HL-60 (cell line): Measurements from ENCODE around the gene ZFR.
"Not testable (repeated sequence)": the region's sequence is repeated elsewhere in the genome, so short reads cannot be mapped to it uniquely, and the experiment has no call there.

Experiments used
- DNase-seq, 2 experiments: peaks; one replicate each; pipeline ENCODE4 v3.0.0-alpha.2; 2010 to 2020; ENCODE audit warnings: low read depth in 1 of 2, low spot score in 1 of 2
- H3K27ac ChIP-seq: fragments of 250-450 bp; sonication (Bioruptor Pico); replicated peaks from 2 replicates; pipeline ENCODE4 v1.5.1; 2020; ENCODE audit warnings: mild to moderate bottlenecking, moderate library complexity
- H3K27me3 ChIP-seq: fragments of 250-450 bp; sonication (Bioruptor Pico); 2 replicates; pipeline ENCODE4 v1.5.1; 2021; ENCODE audit warnings: mild to moderate bottlenecking, moderate library complexity; ENCODE audit not compliant: insufficient read depth, poor library complexity, severe bottlenecking
- H3K4me3 ChIP-seq: replicated peaks from 2 replicates; pipeline ENCODE4 v1.5.1; 2011; ENCODE audit warnings: mild to moderate bottlenecking, control low read depth, low read length; ENCODE audit not compliant: insufficient read depth
- CTCF ChIP-seq: IDR thresholded peaks from one replicate; pipeline ENCODE4 v1.5.1; 2011; ENCODE audit warnings: low read length, control low read depth, inconsistent platforms; ENCODE audit not compliant: insufficient read depth
- GABPA ChIP-seq: IDR thresholded peaks from 2 replicates; pipeline ENCODE4 v1.6.1; 2012; ENCODE audit warnings: low read depth
- POLR2AphosphoS5 ChIP-seq: IDR thresholded peaks from 2 replicates; pipeline ENCODE4 v1.6.1; 2012; ENCODE audit warnings: low read depth
- REST ChIP-seq: IDR thresholded peaks from 2 replicates; pipeline ENCODE4 v1.6.1; 2012; ENCODE audit warnings: low read depth; ENCODE audit not compliant: insufficient replicate concordance
- SPI1 ChIP-seq: IDR thresholded peaks from 2 replicates; pipeline ENCODE4 v1.6.1; 2012; ENCODE audit warnings: low read depth, mild to moderate bottlenecking, borderline replicate concordance

Gene ZFR

GRCh38 chr5:32315221-32316014 is 129.1 kb downstream of the ZFR start:
- no peak overlapping the region for H3K27ac ChIP-seq
- DNase-seq = no peak
- no peaks in the 10 kb centered on the region for H3K27me3 ChIP-seq
- TF ChIP-seq REST (no peak), GABPA (no peak), POLR2AphosphoS5 (no peak), CTCF (no peak), SPI1 (no peak)
- no peak overlapping the region for H3K4me3 ChIP-seq

- no peak overlapping the region for H3K4me3 ChIP-seq
- H3K27me3 ChIP-seq = no peaks in the 10 kb centered on the region
- no peak overlapping the region for H3K27ac ChIP-seq
- no peak for TF ChIP-seq GABPA
- TF ChIP-seq POLR2AphosphoS5 = no peak
- no peak for TF ChIP-seq SPI1
- no peak for TF ChIP-seq CTCF
- TF ChIP-seq REST = no peak
- no peak for DNase-seq
These were observed 129.9 kb downstream of the ZFR start for GRCh38 chr5:32314658-32315057.

- not testable (repeated sequence) for H3K27me3 ChIP-seq, H3K27ac ChIP-seq, H3K4me3 ChIP-seq, DNase-seq
These were observed 130.4 kb downstream of the ZFR start for GRCh38 chr5:32314152-32314488.

GRCh38 chr5:32312595-32313332 is 131.8 kb downstream of the ZFR start, which contains the start of gene MTMR12:
Gene MTMR12 (minus strand): TSS chr5:32312939. CDS start chr5:32312838, 101 bp downstream.
- 0 out of 2 replicates have a peak, but pooled peaks have one; percentile 37 for TF ChIP-seq POLR2AphosphoS5
- TF ChIP-seq REST = no peak
- no peak for TF ChIP-seq GABPA
- no peak for TF ChIP-seq CTCF
- no peak for TF ChIP-seq SPI1
- Histone ChIP-seq H3K27me3 (no peaks in the 10 kb centered on the region), H3K27ac (peak within 1 kb of the TSS; percentile 78), H3K4me3 (peak within 1 kb of the TSS; percentile 74)
- peak; percentile 97 to 100 for DNase-seq
